ENCODE data around the gene ATG3.

ATG3 gene

GRCh38 chr3:112508860-112509259 lies 52.9 kb downstream of the ATG3 start:
- Histone ChIP-seq H2AFZ (ENCODE audit: low read depth, low read length) (no peak overlapping the region), H3K79me2 (ENCODE audit: insufficient read depth, low read length) (no peaks in the 10 kb centered on the region), H3K27ac (ENCODE audit: low read length) (no peak overlapping the region), H4K20me1 (ENCODE audit: insufficient read depth, low read length) (no peaks in the 10 kb centered on the region), H3K4me3 (ENCODE audit: low read depth in 1 of 2, low read length in 2 of 2) (no peak overlapping the region), H3K36me3 (ENCODE audit: insufficient read depth, low read length) (no peaks in the 10 kb centered on the region), H3K4me1 (ENCODE audit: insufficient read depth, low read length) (no peaks in the 10 kb centered on the region), H3K4me2 (ENCODE audit: insufficient read depth, low read length) (no peak overlapping the region), H3K27me3 (ENCODE audit: insufficient read depth, low read length, poor library complexity) (no peaks in the 10 kb centered on the region), H3K9me3 (ENCODE audit: insufficient read depth, low read length, severe bottlenecking) (peaks cover 6% of the 10 kb centered on the region), H3K9ac (ENCODE audit: low read depth, low read length) (no peak overlapping the region)
- no peak for TF ChIP-seq CTCF (IDR thresholded peaks at IDR 0.05; ENCODE audit: borderline replicate concordance, extremely low read depth, low read length, poor library complexity, severe bottlenecking)
- TF ChIP-seq EZH2 (IDR thresholded peaks at IDR 0.05; ENCODE audit: borderline replicate concordance, low read depth, low read length, severe bottlenecking): no peak
- DNase-seq: no peak
- no peak for ATAC-seq (ENCODE audit: insufficient read depth, low read depth)

DNA sequence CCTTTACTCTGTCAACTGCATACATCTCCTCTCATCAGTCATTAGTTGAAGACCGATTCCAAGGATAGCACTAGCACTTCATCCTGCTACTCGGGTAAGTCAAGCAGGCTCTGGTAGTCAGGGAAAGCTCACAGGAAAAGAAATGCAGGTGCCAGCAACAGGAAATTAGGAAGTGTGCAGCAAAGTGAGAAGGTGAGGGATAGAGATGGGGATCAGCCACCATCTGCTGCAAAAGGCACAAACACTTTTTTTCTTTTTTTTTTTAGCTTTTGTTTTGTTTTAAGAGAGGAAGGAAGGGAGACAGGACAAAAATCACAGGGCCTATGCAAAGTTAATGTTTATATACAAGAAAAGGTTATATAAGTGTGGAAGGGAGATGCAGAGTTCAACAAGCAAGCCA lies 53.5 kb downstream of the ATG3 start:
- no peak for TF ChIP-seq EZH2 (IDR thresholded peaks at IDR 0.05; ENCODE audit: borderline replicate concordance, low read depth, low read length, severe bottlenecking)
- TF ChIP-seq CTCF (IDR thresholded peaks at IDR 0.05; ENCODE audit: borderline replicate concordance, extremely low read depth, low read length, poor library complexity, severe bottlenecking): no peak
- H3K27ac ChIP-seq (ENCODE audit: low read length): no peak overlapping the region
- H3K9me3 ChIP-seq (ENCODE audit: insufficient read depth, low read length, severe bottlenecking): peaks cover 6% of the 10 kb centered on the region
- ATAC-seq (ENCODE audit: insufficient read depth, low read depth): no peak
- no peaks in the 10 kb centered on the region for H3K4me1 ChIP-seq (ENCODE audit: insufficient read depth, low read length)
- no peak overlapping the region for H2AFZ ChIP-seq (ENCODE audit: low read depth, low read length)
- no peak for DNase-seq
- H3K9ac ChIP-seq (ENCODE audit: low read depth, low read length): no peak overlapping the region
- no peak overlapping the region for H3K4me2 ChIP-seq (ENCODE audit: insufficient read depth, low read length)
- H3K36me3 ChIP-seq (ENCODE audit: insufficient read depth, low read length): no peaks in the 10 kb centered on the region
- no peaks in the 10 kb centered on the region for H3K79me2 ChIP-seq (ENCODE audit: insufficient read depth, low read length)
- H3K27me3 ChIP-seq (ENCODE audit: insufficient read depth, low read length, poor library complexity): no peaks in the 10 kb centered on the region
- H3K4me3 ChIP-seq (ENCODE audit: low read depth in 1 of 2, low read length in 2 of 2): no peak overlapping the region
- no peaks in the 10 kb centered on the region for H4K20me1 ChIP-seq (ENCODE audit: insufficient read depth, low read length)

- no peak for TF ChIP-seq CTCF (IDR thresholded peaks at IDR 0.05; ENCODE audit: borderline replicate concordance, extremely low read depth, low read length, poor library complexity, severe bottlenecking)
- no peaks in the 10 kb centered on the region for H4K20me1 ChIP-seq (ENCODE audit: insufficient read depth, low read length)
- H3K79me2 ChIP-seq (ENCODE audit: insufficient read depth, low read length): no peaks in the 10 kb centered on the region
- H3K9ac ChIP-seq (ENCODE audit: low read depth, low read length): no peak overlapping the region
- DNase-seq: no peak
- no peak overlapping the region for H3K27ac ChIP-seq (ENCODE audit: low read length)
- H3K9me3 ChIP-seq (ENCODE audit: insufficient read depth, low read length, severe bottlenecking): no peaks in the 10 kb centered on the region
- no peak overlapping the region for H2AFZ ChIP-seq (ENCODE audit: low read depth, low read length)
- no peaks in the 10 kb centered on the region for H3K4me1 ChIP-seq (ENCODE audit: insufficient read depth, low read length)
- no peak for ATAC-seq (ENCODE audit: insufficient read depth, low read depth)
- no peak overlapping the region for H3K4me3 ChIP-seq (ENCODE audit: low read depth in 1 of 2, low read length in 2 of 2)
- no peaks in the 10 kb centered on the region for H3K27me3 ChIP-seq (ENCODE audit: insufficient read depth, low read length, poor library complexity)
- H3K36me3 ChIP-seq (ENCODE audit: insufficient read depth, low read length): no peaks in the 10 kb centered on the region
- H3K4me2 ChIP-seq (ENCODE audit: insufficient read depth, low read length): no peak overlapping the region
Observed at GRCh38 chr3:112505907-112506306, 55.9 kb downstream of the ATG3 start.

GRCh38 chr3:112504123-112504522 lies 57.6 kb downstream of the ATG3 start:
- Histone ChIP-seq H3K9ac (ENCODE audit: low read depth, low read length) (no peak overlapping the region), H3K27ac (ENCODE audit: low read length) (no peak overlapping the region), H3K4me2 (ENCODE audit: insufficient read depth, low read length) (no peak overlapping the region), H3K27me3 (ENCODE audit: insufficient read depth, low read length, poor library complexity) (no peaks in the 10 kb centered on the region), H2AFZ (ENCODE audit: low read depth, low read length) (no peak overlapping the region), H3K4me3 (ENCODE audit: low read depth in 1 of 2, low read length in 2 of 2) (no peak overlapping the region), H3K4me1 (ENCODE audit: insufficient read depth, low read length) (no peaks in the 10 kb centered on the region), H4K20me1 (ENCODE audit: insufficient read depth, low read length) (no peaks in the 10 kb centered on the region), H3K9me3 (ENCODE audit: insufficient read depth, low read length, severe bottlenecking) (no peaks in the 10 kb centered on the region), H3K79me2 (ENCODE audit: insufficient read depth, low read length) (no peaks in the 10 kb centered on the region), H3K36me3 (ENCODE audit: insufficient read depth, low read length) (no peaks in the 10 kb centered on the region)
- DNase-seq (no peak), ATAC-seq (ENCODE audit: insufficient read depth, low read depth) (no peak)
- TF ChIP-seq CTCF (IDR thresholded peaks at IDR 0.05; ENCODE audit: borderline replicate concordance, extremely low read depth, low read length, poor library complexity, severe bottlenecking): no peak
- TF ChIP-seq EZH2 (IDR thresholded peaks at IDR 0.05; ENCODE audit: borderline replicate concordance, low read depth, low read length, severe bottlenecking): no peak
